ENCODE measurements around the gene DNAJB13. TPM values are rescaled to one million over a fixed set of nuclear protein-coding genes. Genes with fewer than 3 reads are reported as not detected.
"Not testable (repeated sequence)": the region's sequence is repeated elsewhere in the genome, so short reads cannot be mapped to it uniquely, and the experiment has no call there.

The DNAJB13 gene
- total RNA-seq, 1 experiment from 2014 or later, result 0.29 TPM

DNA sequence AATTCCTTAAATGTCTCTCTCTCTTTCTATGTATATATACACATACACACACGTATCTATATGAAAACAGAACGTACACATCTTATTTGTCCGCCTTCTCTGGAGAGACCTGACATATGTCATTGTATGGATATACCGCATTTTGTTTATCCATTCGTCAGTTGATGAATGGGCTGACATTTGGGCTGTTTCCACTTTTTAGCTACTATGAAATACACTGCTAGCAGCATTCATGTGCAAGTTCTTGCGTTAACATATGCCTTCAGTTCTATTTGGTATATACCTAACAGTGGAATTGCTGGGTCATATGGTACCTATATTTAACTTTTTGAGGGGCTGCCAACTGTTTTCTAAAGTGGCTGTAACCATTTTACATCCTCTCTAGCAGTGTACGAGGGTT, 18.0 kb upstream of the DNAJB13 start:
- Histone ChIP-seq H3F3A (ENCODE audit: low read length, unreplicated experiment) (no peaks in the 10 kb centered on the region), H3K9me3 (ENCODE audit: low read length) (no peaks in the 10 kb centered on the region), H3K27ac (ENCODE audit: low read length) (peak overlapping the region; percentile 55), H3K4me1 (ENCODE audit: insufficient read depth, low read length) (peaks cover 20% of the 10 kb centered on the region), H4K20me1 (ENCODE audit: low read length) (no peaks in the 10 kb centered on the region), H3K4me2 (ENCODE audit: low read length) (no peak overlapping the region), H3K9ac (ENCODE audit: low read length) (peak overlapping the region; percentile 4; the same call in 1 of the 2 replicates), H3K79me2 (ENCODE audit: low read length) (no peaks in the 10 kb centered on the region), H3K36me3 (ENCODE audit: low read depth, low read length) (peaks cover 4% of the 10 kb centered on the region), H2AFZ (ENCODE audit: low read length) (no peak overlapping the region), H3K27me3 (ENCODE audit: low read length) (no peaks in the 10 kb centered on the region), H3K4me3 (ENCODE audit: low read length) (no peak overlapping the region), H3K9me2 (replicated peaks; ENCODE audit: low read length) (no peaks in the 10 kb centered on the region)
- BruUV-seq (replicated peaks), result no TSS peak
- ChIA-PET CTCF (no interaction called here), POLR2A (ENCODE audit: unreplicated experiment) (no interaction called here)
- no peak for ATAC-seq
- TF ChIP-seq EZH2phosphoT487 (IDR thresholded peaks at IDR 0.05; ENCODE audit: borderline replicate concordance, low read length) (no peak), EZH2 (IDR thresholded peaks at IDR 0.05; ENCODE audit: low read length, unreplicated experiment) (no peak)
- TF ChIP-seq, protein P1, sequence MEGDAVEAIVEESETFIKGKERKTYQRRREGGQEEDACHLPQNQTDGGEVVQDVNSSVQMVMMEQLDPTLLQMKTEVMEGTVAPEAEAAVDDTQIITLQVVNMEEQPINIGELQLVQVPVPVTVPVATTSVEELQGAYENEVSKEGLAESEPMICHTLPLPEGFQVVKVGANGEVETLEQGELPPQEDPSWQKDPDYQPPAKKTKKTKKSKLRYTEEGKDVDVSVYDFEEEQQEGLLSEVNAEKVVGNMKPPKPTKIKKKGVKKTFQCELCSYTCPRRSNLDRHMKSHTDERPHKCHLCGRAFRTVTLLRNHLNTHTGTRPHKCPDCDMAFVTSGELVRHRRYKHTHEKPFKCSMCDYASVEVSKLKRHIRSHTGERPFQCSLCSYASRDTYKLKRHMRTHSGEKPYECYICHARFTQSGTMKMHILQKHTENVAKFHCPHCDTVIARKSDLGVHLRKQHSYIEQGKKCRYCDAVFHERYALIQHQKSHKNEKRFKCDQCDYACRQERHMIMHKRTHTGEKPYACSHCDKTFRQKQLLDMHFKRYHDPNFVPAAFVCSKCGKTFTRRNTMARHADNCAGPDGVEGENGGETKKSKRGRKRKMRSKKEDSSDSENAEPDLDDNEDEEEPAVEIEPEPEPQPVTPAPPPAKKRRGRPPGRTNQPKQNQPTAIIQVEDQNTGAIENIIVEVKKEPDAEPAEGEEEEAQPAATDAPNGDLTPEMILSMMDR (conservative IDR thresholded peaks at IDR 0.05; ENCODE audit: low read depth, low read length), result no peak
- intact Hi-C loops (cut with micrococcal nuclease), result loop anchor here (10.0 kb wide), 1 partner anchor 168 kb away; the partner anchor contains the start of gene RAB6A
- no peak for DNase-seq

DNA sequence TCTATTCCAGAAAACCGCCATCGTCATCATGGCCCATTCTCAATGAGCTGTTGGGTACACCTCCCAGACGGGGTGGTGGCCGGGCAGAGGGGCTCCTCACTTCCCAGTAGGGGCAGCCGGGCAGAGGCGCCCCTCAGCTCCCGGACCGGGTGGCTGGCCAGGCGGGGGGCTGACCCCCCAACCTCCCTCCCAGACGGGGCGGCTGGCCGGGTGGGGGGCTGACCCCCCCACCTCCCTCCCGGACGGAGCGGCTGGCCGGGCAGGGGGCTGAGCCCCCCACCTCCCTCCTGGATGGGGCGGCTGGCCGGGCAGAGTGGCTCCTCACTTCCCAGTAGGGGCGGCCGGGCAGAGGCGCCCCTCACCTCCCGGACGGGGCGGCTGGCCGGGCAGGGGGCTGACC, 14.8 kb upstream of the DNAJB13 start:
- CTCF ChIA-PET; ATAC-seq; H4K20me1 ChIP-seq (ENCODE audit: low read length); H3K27ac ChIP-seq (ENCODE audit: low read length); H3K4me2 ChIP-seq (ENCODE audit: low read length); DNase-seq; H3K9ac ChIP-seq (ENCODE audit: low read length); BruUV-seq (replicated peaks); H3K79me2 ChIP-seq (ENCODE audit: low read length); H3K4me3 ChIP-seq (ENCODE audit: low read length); H3F3A ChIP-seq (ENCODE audit: low read length, unreplicated experiment); H3K27me3 ChIP-seq (ENCODE audit: low read length); H3K36me3 ChIP-seq (ENCODE audit: low read depth, low read length); H3K9me2 ChIP-seq (replicated peaks; ENCODE audit: low read length); H2AFZ ChIP-seq (ENCODE audit: low read length); POLR2A ChIA-PET (ENCODE audit: unreplicated experiment); H3K9me3 ChIP-seq (ENCODE audit: low read length): not testable (repeated sequence)
- peaks cover 20% of the 10 kb centered on the region for H3K4me1 ChIP-seq (ENCODE audit: insufficient read depth, low read length)
- intact Hi-C loops (cut with micrococcal nuclease), result loop anchor here (10.0 kb wide), 1 partner anchor 171 kb away; the partner anchor contains the start of gene RAB6A

DNA sequence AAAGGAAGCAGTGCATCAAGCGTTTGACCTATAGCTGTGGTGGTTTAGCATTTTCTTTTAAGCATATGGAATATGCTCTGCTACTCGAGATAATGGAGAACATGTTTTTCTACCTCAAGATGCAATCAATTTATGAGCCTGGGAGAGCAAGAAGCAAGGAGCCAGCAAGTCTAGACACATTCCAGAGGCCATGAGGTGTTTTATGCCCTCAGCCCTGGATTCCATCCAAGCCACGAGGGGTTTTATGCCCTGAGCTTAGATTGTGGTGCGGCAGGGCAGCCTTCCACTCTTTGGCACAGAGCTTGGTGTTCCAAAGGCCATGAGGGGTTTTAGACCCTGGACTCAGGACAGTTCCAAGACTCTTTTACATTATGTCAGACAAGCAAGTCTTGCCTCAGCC, 11.7 kb upstream of the DNAJB13 start:
- Histone ChIP-seq H3K4me1 (ENCODE audit: insufficient read depth, low read length) (peaks cover 2% of the 10 kb centered on the region; the same call in 1 of the 2 replicates), H3F3A (ENCODE audit: low read length, unreplicated experiment) (no peaks in the 10 kb centered on the region), H4K20me1 (ENCODE audit: low read length) (no peaks in the 10 kb centered on the region), H3K79me2 (ENCODE audit: low read length) (no peaks in the 10 kb centered on the region), H3K27me3 (ENCODE audit: low read length) (no peaks in the 10 kb centered on the region), H3K9me3 (ENCODE audit: low read length) (0 out of 2 replicates have a peak, but pooled peaks cover 7% of the 10 kb centered on the region), H2AFZ (ENCODE audit: low read length) (no peak overlapping the region), H3K4me3 (ENCODE audit: low read length) (no peak overlapping the region), H3K4me2 (ENCODE audit: low read length) (no peak overlapping the region), H3K9me2 (replicated peaks; ENCODE audit: low read length) (no peaks in the 10 kb centered on the region), H3K27ac (ENCODE audit: low read length) (no peak overlapping the region), H3K36me3 (ENCODE audit: low read depth, low read length) (peaks cover 12% of the 10 kb centered on the region; the same call in 1 of the 2 replicates), H3K9ac (ENCODE audit: low read length) (no peak overlapping the region)
- DNase-seq (peak; percentile 17), ATAC-seq (no peak)
- ChIA-PET CTCF (no interaction called here), POLR2A (ENCODE audit: unreplicated experiment) (no interaction called here)
- BruUV-seq (replicated peaks), result no TSS peak
- intact Hi-C loops (cut with micrococcal nuclease), result loop anchor here (10.0 kb wide), 1 partner anchor 174 kb away; the partner anchor contains the start of gene RAB6A
- TF ChIP-seq EZH2phosphoT487 (IDR thresholded peaks at IDR 0.05; ENCODE audit: borderline replicate concordance, low read length) (no peak), EZH2 (IDR thresholded peaks at IDR 0.05; ENCODE audit: low read length, unreplicated experiment) (no peak)
- TF ChIP-seq, protein P1 (conservative IDR thresholded peaks at IDR 0.05; ENCODE audit: low read depth, low read length), result no peak

Data from PC-3 (cell line).